Activated CD8-positive, alpha-beta memory T cell treated with anti-CD3 and anti-CD28 coated beads for 1 hour (primary cell): ENCODE measurements around the gene INTS3.

ENCODE experiments used
- DNase-seq, 2 donors: peaks; one replicate each; pipeline ENCODE4 v3.0.0-alpha.2; 2020; ENCODE audit warnings: low read depth in 1 of 2; ENCODE audit errors: extremely low read depth in 1 of 2

INTS3 gene

DNA sequence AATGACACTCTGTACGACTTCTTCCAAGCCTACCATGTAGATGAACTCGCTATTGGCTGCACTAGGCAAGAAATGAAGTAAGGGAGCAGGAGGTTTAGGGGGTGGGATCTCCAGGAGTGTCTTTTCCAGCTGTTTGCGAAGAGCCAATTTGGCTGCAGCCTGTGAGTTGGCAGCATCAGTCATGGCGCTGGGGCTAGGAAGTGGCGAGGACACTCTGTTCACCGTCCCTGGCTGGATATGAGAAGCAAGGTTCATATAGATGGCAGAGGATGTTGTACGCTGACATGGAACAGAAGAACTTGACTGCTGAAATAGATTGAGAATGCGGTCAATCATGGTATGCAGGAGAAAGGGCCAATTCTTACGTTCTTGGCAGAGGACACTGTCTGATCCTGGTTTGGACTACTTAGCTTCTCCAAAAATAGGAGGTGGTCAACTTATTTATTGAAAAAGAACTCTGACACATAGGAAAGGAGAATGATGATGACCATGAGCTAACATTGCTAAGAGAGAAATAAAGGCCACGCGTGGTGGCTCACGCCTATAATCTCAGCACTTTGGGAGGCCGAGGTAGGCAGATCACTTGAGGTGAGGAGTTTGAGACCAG, 88.5 kb downstream of the INTS3 start:
- DNase-seq = no peak

DNA sequence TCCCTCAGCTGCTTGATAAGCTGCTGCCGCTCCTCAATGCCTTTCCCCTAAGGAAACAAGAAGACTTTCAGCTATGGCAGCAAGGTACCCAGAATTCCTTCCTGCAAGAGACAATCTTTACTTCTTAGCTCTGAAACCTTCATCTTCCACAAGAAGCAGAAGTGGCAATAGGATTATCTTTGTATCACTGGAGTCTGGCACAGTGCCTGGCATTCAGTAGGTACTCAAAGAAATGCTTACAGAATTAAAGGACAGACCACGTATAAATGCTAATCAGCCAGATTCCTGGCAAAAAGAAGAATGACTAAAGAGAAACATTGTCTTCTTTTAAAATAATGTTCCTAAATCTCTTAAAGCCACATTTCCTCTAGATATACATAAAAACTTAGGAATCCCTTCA, 91.0 kb downstream of the INTS3 start:
- DNase-seq = no peak
